Measurements from ENCODE around the gene PRCC. TPM values are rescaled to one million over a fixed set of nuclear protein-coding genes. Genes with fewer than 3 reads are reported as not detected.

PRCC gene
- total and polyA plus RNA-seq, 2 of the 13 experiments (the other 11 are each of a cell fraction or from before 2014, with no cell fraction given), result 24.2 to 40.5 TPM

- TF ChIP-seq GMEB2 (CRISPR knock-in tag; IDR thresholded peaks at IDR 0.05; ENCODE audit: low read depth) (0 out of 2 replicates have a peak, but pooled peaks have one; percentile 51), TP53 (CRISPR knock-in tag; conservative IDR thresholded peaks at IDR 0.05) (no peak), ZFP62 (CRISPR knock-in tag; IDR thresholded peaks at IDR 0.05) (peak; percentile 95; the same call in 1 of the 2 replicates), PLRG1 (conservative IDR thresholded peaks at IDR 0.05) (no peak), RNF219 (CRISPR knock-in tag; IDR thresholded peaks at IDR 0.05) (no peak), HHEX (CRISPR knock-in tag; IDR thresholded peaks at IDR 0.05) (no peak), PAXIP1 (CRISPR knock-in tag; conservative IDR thresholded peaks at IDR 0.05) (no peak; the same call in 1 of the 2 replicates), MIXL1 (CRISPR knock-in tag; IDR thresholded peaks at IDR 0.05) (peak; percentile 52; the same call in 1 of the 2 replicates), RCOR2 (CRISPR knock-in tag; IDR thresholded peaks at IDR 0.05) (no peak; the same call in 1 of the 2 replicates), ZNF775 (CRISPR knock-in tag; IDR thresholded peaks at IDR 0.05; ENCODE audit: borderline replicate concordance) (no peak), ZNF331 (CRISPR knock-in tag; IDR thresholded peaks at IDR 0.05) (0 out of 2 replicates have a peak, but pooled peaks have one; percentile 4), ZBTB4 (CRISPR knock-in tag; IDR thresholded peaks at IDR 0.05; ENCODE audit: borderline replicate concordance) (no peak), CEBPG (CRISPR knock-in tag; IDR thresholded peaks at IDR 0.05) (no peak), ZNF577 (CRISPR knock-in tag; IDR thresholded peaks at IDR 0.05; ENCODE audit: borderline replicate concordance, low read depth) (no peak; the same call in 1 of the 2 replicates), HOXA3 (CRISPR knock-in tag; IDR thresholded peaks at IDR 0.05) (peak; percentile 79; the same call in 1 of the 2 replicates), ZNF451 (CRISPR knock-in tag; IDR thresholded peaks at IDR 0.05) (0 out of 2 replicates have a peak, but pooled peaks have one; percentile 13)
Observed at GRCh38 chr1:156767101-156767878, at the start of gene PRCC (continued).
